MM.1S (cell line): ENCODE data around the gene EVI5.

Experiments used
- DNase-seq: peaks from one replicate; pipeline ENCODE4 v3.0.0-alpha.2; 2015
- H2AFZ ChIP-seq: fragments of 300-600 bp; sonication (generic); 2 replicates; pipeline ENCODE4 v1.6.0; 2016; ENCODE audit warnings: antibody characterized with exemption, low read length
- H3F3A ChIP-seq: fragments of 300-600 bp; sonication (generic); 2 replicates; pipeline ENCODE4 v1.6.1; 2016; ENCODE audit warnings: mild to moderate bottlenecking, antibody characterized with exemption, low read length, moderate library complexity, mixed read lengths; ENCODE audit not compliant: insufficient read depth
- H3K27ac ChIP-seq: fragments of 300-600 bp; sonication (generic); 2 replicates; pipeline ENCODE4 v1.5.1; 2016; ENCODE audit warnings: mild to moderate bottlenecking, low read length
- H3K27me3 ChIP-seq: fragments of 300-600 bp; sonication (generic); replicated peaks from 2 replicates; pipeline ENCODE4 v1.6.0; 2016; ENCODE audit warnings: low read length; ENCODE audit not compliant: insufficient read depth
- H3K36me3 ChIP-seq: fragments of 300-600 bp; sonication (generic); replicated peaks from 2 replicates; pipeline ENCODE4 v1.6.1; 2016; ENCODE audit warnings: mild to moderate bottlenecking, low read length, mixed read lengths; ENCODE audit not compliant: insufficient read depth
- H3K4me1 ChIP-seq: fragments of 300-600 bp; sonication (generic); 2 replicates; pipeline ENCODE4 v1.6.1; 2016; ENCODE audit warnings: low read length, mixed read lengths
- H3K4me2 ChIP-seq: fragments of 300-600 bp; sonication (generic); 2 replicates; pipeline ENCODE4 v1.6.0; 2016; ENCODE audit warnings: low read depth, low read length
- H3K4me3 ChIP-seq: fragments of 300-600 bp; sonication (generic); 2 replicates; pipeline ENCODE4 v1.5.1; 2016; ENCODE audit warnings: low read length, mixed read lengths
- H3K79me2 ChIP-seq: fragments of 300-600 bp; sonication (generic); 2 replicates; pipeline ENCODE4 v1.6.1; 2016; ENCODE audit warnings: mixed run types, low read length, mixed read lengths
- H3K9ac ChIP-seq: fragments of 300-600 bp; sonication (generic); 2 replicates; pipeline ENCODE4 v1.6.1; 2016; ENCODE audit warnings: low read length, mixed read lengths
- H3K9me2 ChIP-seq: fragments of 300-600 bp; sonication (generic); replicated peaks from 2 replicates; pipeline ENCODE4 v1.6.1; 2016; ENCODE audit warnings: mild to moderate bottlenecking, low read length, mixed read lengths; ENCODE audit not compliant: insufficient read depth
- H3K9me3 ChIP-seq: fragments of 300-600 bp; sonication (generic); replicated peaks from 2 replicates; pipeline ENCODE4 v1.6.1; 2016; ENCODE audit warnings: mild to moderate bottlenecking, low read length, mixed read lengths; ENCODE audit not compliant: insufficient read depth
- H4K20me1 ChIP-seq: fragments of 300-600 bp; sonication (generic); 2 replicates; pipeline ENCODE4 v1.6.1; 2016; ENCODE audit warnings: mild to moderate bottlenecking, low read length, moderate library complexity, mixed read lengths; ENCODE audit not compliant: insufficient read depth
- CTCF ChIP-seq: fragments of 300-600 bp; sonication (generic); IDR thresholded peaks from 2 replicates; pipeline ENCODE4 v1.5.1; 2016; ENCODE audit warnings: antibody characterized with exemption, low read length, mixed read lengths
- EZH2 ChIP-seq: fragments of 300-600 bp; sonication (generic); optimal IDR thresholded peaks from 2 replicates; pipeline ENCODE3; 2017; ENCODE audit warnings: low read depth, mild to moderate bottlenecking, antibody characterized with exemption, low read length, mixed read lengths
- EZH2phosphoT487 ChIP-seq: fragments of 300-600 bp; sonication (generic); IDR thresholded peaks from 2 replicates; pipeline ENCODE4 v1.6.1; 2018; ENCODE audit warnings: antibody characterized with exemption, low read length

The EVI5 gene

DNA sequence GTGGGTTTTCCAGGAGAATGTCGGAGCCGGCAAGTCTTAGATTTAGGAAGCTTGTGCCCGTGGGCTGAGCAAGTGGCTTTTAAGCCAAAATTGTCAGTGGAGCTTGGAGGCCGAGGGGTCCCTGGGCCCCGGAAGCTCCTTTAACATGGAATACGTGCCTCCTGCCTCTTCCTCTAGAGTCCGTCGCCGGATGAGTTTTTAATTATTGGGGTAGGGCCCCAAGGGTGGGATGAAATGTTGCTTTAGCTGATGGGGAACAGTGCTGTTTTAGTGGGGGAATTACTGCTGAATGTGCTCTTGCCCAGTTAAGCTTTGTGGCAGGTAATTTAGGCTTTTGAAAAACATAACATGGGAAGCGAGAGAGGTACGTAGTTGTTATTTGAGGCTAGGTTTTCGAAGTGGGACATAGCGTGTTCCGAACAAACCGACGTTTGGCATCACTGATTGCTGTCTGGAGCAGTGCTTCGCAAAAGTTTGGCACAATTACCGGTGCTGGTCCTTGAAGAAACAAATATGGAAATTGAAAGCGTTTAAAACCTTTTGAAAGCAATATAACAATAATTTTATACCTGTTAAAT, 47.7 kb upstream of the EVI5 start:
- H2AFZ ChIP-seq: no peak overlapping the region
- no peaks in the 10 kb centered on the region for H3K9me2 ChIP-seq
- no peaks in the 10 kb centered on the region for H3K27me3 ChIP-seq
- DNase-seq: no peak
- peaks cover 58% of the 10 kb centered on the region for H3K79me2 ChIP-seq
- H3F3A ChIP-seq: no peaks in the 10 kb centered on the region; the same call in 1 of the 2 replicates
- H3K4me3 ChIP-seq: peak overlapping the region; percentile 90
- H3K9me3 ChIP-seq: no peaks in the 10 kb centered on the region
- no peaks in the 10 kb centered on the region; the same call in 1 of the 2 replicates for H3K36me3 ChIP-seq
- H3K27ac ChIP-seq: peak overlapping the region; percentile 63; the same call in 1 of the 2 replicates
- peak overlapping the region; percentile 96 for H3K9ac ChIP-seq
- TF ChIP-seq EZH2 (no peak), CTCF (no peak), EZH2phosphoT487 (no peak)
- H3K4me1 ChIP-seq: peaks cover 3% of the 10 kb centered on the region; the same call in 1 of the 2 replicates
- H3K4me2 ChIP-seq: peak overlapping the region; percentile 78
- peaks cover 35% of the 10 kb centered on the region for H4K20me1 ChIP-seq

DNA sequence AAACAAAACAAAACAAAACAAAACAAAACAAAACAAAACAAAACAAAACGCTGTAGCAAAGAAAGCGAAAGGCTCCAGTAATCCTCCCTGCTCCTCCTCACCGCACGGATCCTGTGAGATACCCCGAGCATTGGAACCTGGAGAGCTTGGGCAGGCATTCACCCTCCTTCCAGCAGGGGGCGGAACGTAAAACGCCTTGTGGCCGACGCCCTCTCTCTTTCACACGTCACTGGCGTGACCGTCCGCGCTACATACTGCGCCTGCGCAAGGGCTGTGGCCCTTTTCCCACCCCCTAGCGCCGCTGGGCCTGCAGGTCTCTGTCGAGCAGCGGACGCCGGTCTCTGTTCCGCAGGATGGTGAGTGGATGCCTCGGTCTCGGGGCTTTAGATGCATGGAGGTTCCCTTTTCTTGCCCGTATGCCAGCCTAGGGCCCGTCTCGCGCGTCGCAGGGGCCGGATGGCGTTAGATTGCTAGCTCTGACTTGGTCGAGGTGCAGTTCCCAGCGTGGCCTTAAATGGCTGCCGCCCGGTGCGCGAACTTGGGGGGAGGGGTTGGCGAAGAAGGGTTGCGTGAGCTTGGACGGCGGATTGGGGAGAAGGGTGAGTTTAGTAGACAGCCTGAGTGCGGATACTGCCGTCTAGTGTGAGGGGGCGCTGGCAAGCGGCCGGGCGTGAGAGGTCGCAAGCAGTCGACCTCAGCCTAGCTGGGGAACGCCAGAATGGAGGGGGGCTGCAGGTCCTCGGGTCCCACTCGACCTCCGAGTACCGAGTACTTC, 47.0 kb upstream of the EVI5 start, which contains the start of gene RPL5:
Gene RPL5, plus strand, starts transcription at position 279 of the 775 bp plus-strand sequence. Its CDS starts 75 bp downstream, at position 354.
- TF ChIP-seq EZH2phosphoT487 (no peak), CTCF (peak; percentile 61), EZH2 (no peak)
- peak within 1 kb of the TSS; percentile 78 for H3K4me2 ChIP-seq
- peak within 1 kb of the TSS; percentile 58; the same call in 1 of the 2 replicates for H2AFZ ChIP-seq
- H3K36me3 ChIP-seq: no peaks in the 10 kb centered on the region; the same call in 1 of the 2 replicates
- H3K27ac ChIP-seq: peak within 1 kb of the TSS; percentile 63; the same call in 1 of the 2 replicates
- H3F3A ChIP-seq: no peaks in the 10 kb centered on the region; the same call in 1 of the 2 replicates
- no peaks in the 10 kb centered on the region for H3K9me2 ChIP-seq
- peaks cover 3% of the 10 kb centered on the region; the same call in 1 of the 2 replicates for H3K4me1 ChIP-seq
- no peaks in the 10 kb centered on the region for H3K27me3 ChIP-seq
- peak within 1 kb of the TSS; percentile 96 for H3K9ac ChIP-seq
- H3K4me3 ChIP-seq: peak within 1 kb of the TSS; percentile 90
- H3K9me3 ChIP-seq: no peaks in the 10 kb centered on the region
- DNase-seq: peak; percentile 91
- H4K20me1 ChIP-seq: peaks cover 33% of the 10 kb centered on the region
- peaks cover 52% of the 10 kb centered on the region for H3K79me2 ChIP-seq

DNA sequence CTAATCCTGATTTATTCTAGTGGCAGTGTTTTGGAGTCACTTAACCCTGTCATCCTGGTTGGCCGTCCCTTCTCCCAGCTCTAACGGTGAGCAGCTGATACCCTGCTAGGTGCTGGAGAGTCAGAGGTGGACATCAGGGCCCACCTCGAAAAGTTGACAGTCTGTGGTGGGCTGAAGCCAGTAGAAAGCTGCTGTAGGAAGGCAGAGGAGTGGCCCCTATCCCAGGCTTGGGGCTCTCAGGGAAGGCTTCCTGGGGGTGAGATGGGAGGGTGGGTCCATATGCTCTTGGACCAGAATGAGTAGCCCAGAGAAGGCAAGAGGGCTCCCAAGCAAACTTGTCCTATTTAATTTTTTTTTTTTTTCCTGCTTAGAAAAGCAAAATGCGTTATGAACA, 46.5 kb upstream of the EVI5 start:
- Histone ChIP-seq H4K20me1 (peaks cover 28% of the 10 kb centered on the region), H3K9me2 (no peaks in the 10 kb centered on the region), H3F3A (no peaks in the 10 kb centered on the region; the same call in 1 of the 2 replicates), H3K27me3 (no peaks in the 10 kb centered on the region), H3K36me3 (no peaks in the 10 kb centered on the region), H3K4me2 (peak overlapping the region; percentile 43; the same call in 1 of the 2 replicates), H3K9ac (no peak overlapping the region), H3K4me3 (peak overlapping the region; percentile 90), H2AFZ (peak overlapping the region; percentile 58; the same call in 1 of the 2 replicates), H3K4me1 (peaks cover 3% of the 10 kb centered on the region; the same call in 1 of the 2 replicates), H3K79me2 (peaks cover 46% of the 10 kb centered on the region), H3K9me3 (no peaks in the 10 kb centered on the region), H3K27ac (no peak overlapping the region)
- DNase-seq: no peak
- TF ChIP-seq EZH2: no peak
